NCI-H2081 (cell line): Measurements from ENCODE around the gene SULT1E1.

Experiments
- DNase-seq, 2 experiments: peaks; one replicate each; lab custom pipeline; 2025; lab: John Stamatoyannopoulos, UW

The SULT1E1 gene

DNA sequence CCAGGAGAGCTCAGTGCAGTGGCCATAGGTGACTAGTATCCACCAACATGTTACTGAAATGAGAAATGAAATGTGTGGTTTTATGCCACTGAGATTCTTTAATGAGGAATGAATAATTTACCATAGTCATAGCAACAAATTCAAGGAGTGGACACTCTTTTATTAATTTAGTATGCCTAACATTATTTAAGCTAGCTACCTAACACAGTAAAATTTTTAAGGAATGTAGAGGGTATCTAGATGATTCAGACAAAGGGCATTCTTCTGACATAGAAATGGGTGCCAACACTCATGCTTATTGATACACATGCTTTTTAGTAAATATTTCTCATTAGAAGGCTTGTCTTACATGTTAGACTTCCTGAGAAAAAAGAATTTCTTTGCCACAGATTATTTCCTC, 66.2 kb downstream of the SULT1E1 start:
- no peak for DNase-seq
